ENCODE data around the gene VAV3.

DNA sequence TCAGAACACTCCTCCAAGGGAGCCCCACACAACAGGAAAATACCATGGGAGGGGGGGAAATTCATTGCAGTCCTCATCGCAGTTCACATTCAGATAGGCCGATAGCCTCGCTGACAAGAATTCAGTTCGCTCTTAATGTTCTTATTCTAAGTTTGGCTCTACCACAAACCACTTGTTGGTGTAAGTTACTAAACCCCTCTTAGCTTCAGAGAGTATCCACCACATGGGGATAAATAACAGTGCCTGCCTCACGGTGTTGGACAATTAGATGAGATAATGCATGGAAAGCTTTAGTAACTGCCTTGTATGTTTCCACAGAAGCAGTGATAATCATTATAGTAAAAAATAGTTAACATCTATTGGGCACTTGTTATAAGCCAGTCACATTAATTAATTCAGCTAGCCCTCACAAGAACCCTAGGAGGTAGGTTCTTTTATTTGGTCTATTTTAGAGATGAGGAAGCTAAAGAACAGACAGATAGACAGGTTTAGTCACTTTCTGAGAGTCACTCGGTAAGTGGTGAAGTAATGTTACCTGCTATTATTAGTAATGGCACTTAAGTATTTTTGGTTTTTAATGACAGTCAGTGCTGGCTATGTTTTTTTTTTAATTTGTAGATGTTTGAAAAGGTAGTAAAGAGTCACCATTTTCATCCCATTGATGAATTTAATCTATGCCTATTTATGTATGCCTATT, 10.1 kb downstream of the VAV3 start:
- TF ChIP-seq, protein P1, sequence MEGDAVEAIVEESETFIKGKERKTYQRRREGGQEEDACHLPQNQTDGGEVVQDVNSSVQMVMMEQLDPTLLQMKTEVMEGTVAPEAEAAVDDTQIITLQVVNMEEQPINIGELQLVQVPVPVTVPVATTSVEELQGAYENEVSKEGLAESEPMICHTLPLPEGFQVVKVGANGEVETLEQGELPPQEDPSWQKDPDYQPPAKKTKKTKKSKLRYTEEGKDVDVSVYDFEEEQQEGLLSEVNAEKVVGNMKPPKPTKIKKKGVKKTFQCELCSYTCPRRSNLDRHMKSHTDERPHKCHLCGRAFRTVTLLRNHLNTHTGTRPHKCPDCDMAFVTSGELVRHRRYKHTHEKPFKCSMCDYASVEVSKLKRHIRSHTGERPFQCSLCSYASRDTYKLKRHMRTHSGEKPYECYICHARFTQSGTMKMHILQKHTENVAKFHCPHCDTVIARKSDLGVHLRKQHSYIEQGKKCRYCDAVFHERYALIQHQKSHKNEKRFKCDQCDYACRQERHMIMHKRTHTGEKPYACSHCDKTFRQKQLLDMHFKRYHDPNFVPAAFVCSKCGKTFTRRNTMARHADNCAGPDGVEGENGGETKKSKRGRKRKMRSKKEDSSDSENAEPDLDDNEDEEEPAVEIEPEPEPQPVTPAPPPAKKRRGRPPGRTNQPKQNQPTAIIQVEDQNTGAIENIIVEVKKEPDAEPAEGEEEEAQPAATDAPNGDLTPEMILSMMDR (IDR thresholded peaks at IDR 0.05 in 8 of 11, conservative IDR thresholded peaks at IDR 0.05 in 3 of 11), result no peak
- TF ChIP-seq POLR2A (IDR thresholded peaks at IDR 0.05), result no peak

Data from spleen (tissue), 7 donors.